Panc1 (cell line): ENCODE data around the gene EHBP1. TPM values are rescaled to one million over a fixed set of nuclear protein-coding genes. Genes with fewer than 3 reads are reported as not detected.

Source experiments
- ATAC-seq: fragments of 200-7000 bp; cut with Tn5 transposase; 2 replicates; pipeline ENCODE4 v1.9.1; 2020; ENCODE audit warnings: mild to moderate bottlenecking, moderate library complexity
- BruUV-seq: library from RNA; stranded (reverse); fragments of 400-500 nt; replicated peaks from 2 replicates; lab custom pipeline; 2021; lab: Mats Ljungman, UMichigan
- CTCF ChIA-PET: fragments of 300-600 bp; sonication (Branson Sonifier 250); formaldehyde crosslinking; loops from one replicate; lab custom pipeline; 2022; ENCODE audit warnings: antibody characterized with exemption; lab: Charles Lee
- POLR2A ChIA-PET: fragments of 300-600 bp; sonication (Branson Sonifier 250); formaldehyde crosslinking; loops from one replicate; lab custom pipeline; 2022; ENCODE audit warnings: antibody characterized with exemption; lab: Charles Lee
- DNase-seq: peaks from one replicate; pipeline ENCODE4 v3.0.0-alpha.2; 2010; ENCODE audit warnings: low read depth, low spot score
- H3K27ac ChIP-seq: 2 replicates; pipeline ENCODE4 v1.5.1; 2011; ENCODE audit warnings: mild to moderate bottlenecking, low read length, inconsistent platforms
- H3K27me3 ChIP-seq: fragments of 200-500 bp; sonication (Bioruptor generic); 2 replicates; pipeline ENCODE4 v1.6.0; 2014; ENCODE audit warnings: low read length, inconsistent platforms; ENCODE audit not compliant: control insufficient read depth, insufficient read depth
- H3K36me3 ChIP-seq: fragments of 200-500 bp; sonication (Bioruptor generic); 2 replicates; pipeline ENCODE4 v1.5.1; 2014; ENCODE audit warnings: inconsistent platforms, mild to moderate bottlenecking, low read length, moderate library complexity; ENCODE audit not compliant: control insufficient read depth, insufficient read depth
- H3K4me1 ChIP-seq: 2 replicates; pipeline ENCODE4 v1.5.1; 2011; ENCODE audit warnings: inconsistent platforms, mild to moderate bottlenecking, low read length, moderate library complexity; ENCODE audit not compliant: control insufficient read depth, insufficient read depth
- H3K4me3 ChIP-seq, 2 experiments: 2 replicates each; pipeline ENCODE4 v1.5.1; 2011 to 2012; ENCODE audit warnings: low read depth in 2 of 2, low read length in 2 of 2, mild to moderate bottlenecking in 2 of 2, inconsistent platforms in 1 of 2, moderate library complexity in 1 of 2
- H3K9me3 ChIP-seq: fragments of 200-500 bp; sonication (Bioruptor generic); 2 replicates; pipeline ENCODE4 v1.5.1; 2014; ENCODE audit warnings: low read depth, mild to moderate bottlenecking, inconsistent platforms, low read length, moderate library complexity; ENCODE audit not compliant: control insufficient read depth, insufficient read depth
- POLR2AphosphoS5 ChIP-seq: IDR thresholded peaks from 2 replicates; pipeline ENCODE4 v1.6.1; 2012; ENCODE audit warnings: mild to moderate bottlenecking, low read depth, low read length, moderate library complexity
- SIN3A ChIP-seq: IDR thresholded peaks from 2 replicates; pipeline ENCODE4 v1.6.1; 2012; ENCODE audit warnings: low read depth, mild to moderate bottlenecking, low read length, moderate library complexity, borderline replicate concordance; ENCODE audit not compliant: insufficient read depth
- TCF7L2 ChIP-seq: IDR thresholded peaks from 2 replicates; pipeline ENCODE4 v1.6.1; 2011; ENCODE audit warnings: mild to moderate bottlenecking, low read depth, low read length, inconsistent platforms
- in situ Hi-C: cut with HindIII; loops from 2 replicates; pipeline ENCODE4 v1.10.0; 2016; ENCODE audit warnings: low sequenced_read_pairs, low pct_unique_long_range_greater_than_20kb
- intact Hi-C: fragments of 100-400 bp; cut with micrococcal nuclease; formaldehyde crosslinking; loops from one replicate; pipeline ENCODE4 v1.10.0; 2022; ENCODE audit not compliant: unreplicated experiment
- total RNA-seq: library from RNA; stranded (reverse); gene quantifications from one replicate; pipeline ENCODE4 v1.2.1, GENCODE V29; 2021; ENCODE audit not compliant: unreplicated experiment
- TF ChIP-seq, protein P1 (sequence below): fragments of 450-650 bp; IDR thresholded peaks from 2 replicates; pipeline ENCODE4 v1.5.1; 2017; ENCODE audit warnings: mild to moderate bottlenecking
- TF ChIP-seq, protein P2 (sequence below), 2 experiments: IDR thresholded peaks; 2 replicates each; pipeline ENCODE4 v1.6.1; 2011 to 2012; ENCODE audit warnings: low read depth in 2 of 2, control low read depth in 1 of 2, low read length in 1 of 2, mild to moderate bottlenecking in 1 of 2, moderate library complexity in 1 of 2; ENCODE audit not compliant: insufficient read depth in 1 of 2

Gene EHBP1
- total RNA-seq, 1 experiment from 2014 or later, result 46.1 TPM

DNA sequence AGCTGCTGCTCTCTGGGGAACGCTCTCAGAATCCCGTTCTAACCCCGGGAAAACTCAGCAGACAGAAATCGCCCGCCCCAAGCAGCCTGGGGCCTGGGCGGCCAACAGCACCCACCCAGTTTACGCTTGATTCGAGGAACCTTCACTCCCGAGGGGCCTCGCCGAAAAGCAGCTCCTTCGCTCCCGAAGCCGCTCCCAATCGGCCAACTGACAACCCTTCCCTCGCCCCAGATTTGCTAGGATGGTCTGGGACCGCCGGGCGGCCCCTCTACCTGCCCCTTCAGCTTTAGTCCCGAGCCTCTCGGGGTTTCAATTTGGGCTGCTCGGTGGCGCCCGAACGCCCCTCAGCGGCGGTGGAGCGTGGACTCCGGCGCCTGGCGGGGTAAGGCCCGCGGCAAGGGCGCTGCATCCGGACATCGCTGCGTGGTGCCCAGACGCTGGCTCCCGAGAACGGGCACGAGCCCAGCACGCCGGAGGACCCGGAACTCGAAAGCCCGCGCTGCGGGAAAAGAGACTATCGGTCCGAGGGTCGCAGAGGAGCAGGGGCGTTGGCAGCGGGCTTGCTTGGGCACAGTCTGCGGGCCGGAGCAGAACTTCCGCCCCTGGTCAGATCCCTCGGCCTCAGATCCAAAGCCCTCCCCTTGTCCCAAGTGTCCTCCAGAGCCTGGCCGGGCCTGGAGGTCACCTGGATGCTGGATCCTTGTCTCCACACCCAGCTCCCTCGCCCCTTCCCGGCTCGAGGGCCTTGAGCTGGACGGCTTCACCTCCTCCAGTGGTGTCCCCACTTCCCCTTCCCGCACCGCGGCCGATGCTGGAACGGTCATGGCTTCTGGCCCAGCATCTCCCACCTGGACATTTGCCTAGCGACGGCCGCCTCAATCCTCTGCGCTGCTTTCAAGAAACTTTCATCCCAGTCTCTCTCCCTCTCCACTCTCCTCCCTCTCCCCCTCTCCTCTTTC is 342.1 kb downstream of the EHBP1 start:
- intact Hi-C loops (no loop called here), in situ Hi-C loops (no loop called here)
- Histone ChIP-seq H3K9me3 (no peaks in the 10 kb centered on the region), H3K27me3 (no peaks in the 10 kb centered on the region; the same call in 1 of the 2 replicates), H3K36me3 (peaks cover 6% of the 10 kb centered on the region; the same call in 1 of the 2 replicates), H3K27ac (no peak overlapping the region), H3K4me1 (peaks cover 8% of the 10 kb centered on the region), H3K4me3 (no peak overlapping the region)
- no peak for ATAC-seq
- TF ChIP-seq TCF7L2 (no peak), SIN3A (no peak), POLR2AphosphoS5 (no peak)
- TF ChIP-seq, protein P1, sequence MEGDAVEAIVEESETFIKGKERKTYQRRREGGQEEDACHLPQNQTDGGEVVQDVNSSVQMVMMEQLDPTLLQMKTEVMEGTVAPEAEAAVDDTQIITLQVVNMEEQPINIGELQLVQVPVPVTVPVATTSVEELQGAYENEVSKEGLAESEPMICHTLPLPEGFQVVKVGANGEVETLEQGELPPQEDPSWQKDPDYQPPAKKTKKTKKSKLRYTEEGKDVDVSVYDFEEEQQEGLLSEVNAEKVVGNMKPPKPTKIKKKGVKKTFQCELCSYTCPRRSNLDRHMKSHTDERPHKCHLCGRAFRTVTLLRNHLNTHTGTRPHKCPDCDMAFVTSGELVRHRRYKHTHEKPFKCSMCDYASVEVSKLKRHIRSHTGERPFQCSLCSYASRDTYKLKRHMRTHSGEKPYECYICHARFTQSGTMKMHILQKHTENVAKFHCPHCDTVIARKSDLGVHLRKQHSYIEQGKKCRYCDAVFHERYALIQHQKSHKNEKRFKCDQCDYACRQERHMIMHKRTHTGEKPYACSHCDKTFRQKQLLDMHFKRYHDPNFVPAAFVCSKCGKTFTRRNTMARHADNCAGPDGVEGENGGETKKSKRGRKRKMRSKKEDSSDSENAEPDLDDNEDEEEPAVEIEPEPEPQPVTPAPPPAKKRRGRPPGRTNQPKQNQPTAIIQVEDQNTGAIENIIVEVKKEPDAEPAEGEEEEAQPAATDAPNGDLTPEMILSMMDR, result no peak
- TF ChIP-seq, protein P2, sequence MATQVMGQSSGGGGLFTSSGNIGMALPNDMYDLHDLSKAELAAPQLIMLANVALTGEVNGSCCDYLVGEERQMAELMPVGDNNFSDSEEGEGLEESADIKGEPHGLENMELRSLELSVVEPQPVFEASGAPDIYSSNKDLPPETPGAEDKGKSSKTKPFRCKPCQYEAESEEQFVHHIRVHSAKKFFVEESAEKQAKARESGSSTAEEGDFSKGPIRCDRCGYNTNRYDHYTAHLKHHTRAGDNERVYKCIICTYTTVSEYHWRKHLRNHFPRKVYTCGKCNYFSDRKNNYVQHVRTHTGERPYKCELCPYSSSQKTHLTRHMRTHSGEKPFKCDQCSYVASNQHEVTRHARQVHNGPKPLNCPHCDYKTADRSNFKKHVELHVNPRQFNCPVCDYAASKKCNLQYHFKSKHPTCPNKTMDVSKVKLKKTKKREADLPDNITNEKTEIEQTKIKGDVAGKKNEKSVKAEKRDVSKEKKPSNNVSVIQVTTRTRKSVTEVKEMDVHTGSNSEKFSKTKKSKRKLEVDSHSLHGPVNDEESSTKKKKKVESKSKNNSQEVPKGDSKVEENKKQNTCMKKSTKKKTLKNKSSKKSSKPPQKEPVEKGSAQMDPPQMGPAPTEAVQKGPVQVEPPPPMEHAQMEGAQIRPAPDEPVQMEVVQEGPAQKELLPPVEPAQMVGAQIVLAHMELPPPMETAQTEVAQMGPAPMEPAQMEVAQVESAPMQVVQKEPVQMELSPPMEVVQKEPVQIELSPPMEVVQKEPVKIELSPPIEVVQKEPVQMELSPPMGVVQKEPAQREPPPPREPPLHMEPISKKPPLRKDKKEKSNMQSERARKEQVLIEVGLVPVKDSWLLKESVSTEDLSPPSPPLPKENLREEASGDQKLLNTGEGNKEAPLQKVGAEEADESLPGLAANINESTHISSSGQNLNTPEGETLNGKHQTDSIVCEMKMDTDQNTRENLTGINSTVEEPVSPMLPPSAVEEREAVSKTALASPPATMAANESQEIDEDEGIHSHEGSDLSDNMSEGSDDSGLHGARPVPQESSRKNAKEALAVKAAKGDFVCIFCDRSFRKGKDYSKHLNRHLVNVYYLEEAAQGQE (IDR thresholded peaks at IDR 0.05; ENCODE audit: insufficient read depth in 1 of 2, low read depth in 2 of 2, low read length in 1 of 2), result no peak
- ChIA-PET POLR2A (no interaction called here), CTCF (no interaction called here)
- no TSS peak for BruUV-seq
- DNase-seq, result no peak

DNA sequence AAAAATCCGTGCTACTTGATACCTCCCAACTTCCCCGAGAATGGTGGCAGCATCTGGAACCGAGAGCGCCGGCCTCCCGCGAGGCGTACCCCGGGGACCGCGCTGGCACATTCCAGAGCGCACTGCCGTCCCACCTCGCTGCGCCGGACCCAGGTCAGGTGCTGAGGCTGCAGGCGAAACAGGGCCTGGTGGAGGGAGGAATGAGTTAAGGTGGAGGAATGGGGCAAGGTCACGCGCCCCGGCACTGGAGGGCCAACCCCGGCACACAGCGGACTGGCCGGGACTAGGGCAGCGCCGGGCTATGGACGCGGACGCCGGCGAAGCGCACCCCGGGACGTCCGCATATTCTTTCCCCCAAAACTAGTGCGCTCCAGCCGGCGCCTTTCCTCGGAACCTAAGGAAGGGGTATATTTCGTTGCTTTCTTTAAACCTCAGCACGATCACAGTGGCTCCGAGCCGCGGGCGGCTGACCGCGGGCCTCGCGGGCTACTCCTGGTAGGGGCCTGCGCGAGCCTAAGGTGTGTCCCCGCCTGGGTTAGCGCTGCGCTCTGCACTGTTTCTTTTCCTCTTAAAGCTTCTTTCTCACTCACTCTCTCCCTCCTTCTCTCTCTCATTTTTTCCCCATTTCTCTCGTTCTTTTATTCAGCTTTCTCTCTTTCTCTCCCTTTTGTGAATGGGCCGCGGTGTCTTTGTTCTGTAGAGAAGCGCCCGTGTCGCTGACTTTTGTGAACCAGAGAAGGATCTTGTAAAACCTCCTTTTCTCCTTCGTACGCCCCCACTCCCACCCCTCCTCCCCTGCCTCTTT is 343.1 kb downstream of the EHBP1 start:
- DNase-seq (no peak), ATAC-seq (no peak)
- peaks cover 6% of the 10 kb centered on the region; the same call in 1 of the 2 replicates for H3K36me3 ChIP-seq
- H3K4me3 ChIP-seq, result peak overlapping the region in 1 of 2 experiments; percentile 80; a peak in 1 of 4 replicates
- H3K27me3 ChIP-seq, result no peaks in the 10 kb centered on the region; the same call in 1 of the 2 replicates
- H3K9me3 ChIP-seq, result no peaks in the 10 kb centered on the region
- no peak for TF ChIP-seq TCF7L2
- CTCF ChIA-PET, result no interaction called here
- H3K4me1 ChIP-seq, result peaks cover 8% of the 10 kb centered on the region
- BruUV-seq, result no TSS peak
- in situ Hi-C loops (no loop called here), intact Hi-C loops (no loop called here)
- POLR2A ChIA-PET, result no interaction called here
- H3K27ac ChIP-seq, result no peak overlapping the region
